ENCODE results near the gene PARVB.
A peak's percentile ranks its signal among the peaks of the same experiment; 100 is the strongest.

PARVB gene

GRCh38 chr22:44206330-44206645, 182.2 kb downstream of the PARVB start:
- no peak for DNase-seq (ENCODE audit: extremely low read depth, low read depth)
- TF ChIP-seq CTCF (IDR thresholded peaks at IDR 0.05; ENCODE audit: low read depth, low read length) = no peak

- no peak for DNase-seq (ENCODE audit: extremely low read depth, low read depth)
- no peak for TF ChIP-seq CTCF (IDR thresholded peaks at IDR 0.05; ENCODE audit: low read depth, low read length)
Measured at GRCh38 chr22:44206696-44207095, 182.6 kb downstream of the PARVB start.

- no peak for DNase-seq (ENCODE audit: extremely low read depth, low read depth)
- no peak for TF ChIP-seq CTCF (IDR thresholded peaks at IDR 0.05; ENCODE audit: low read depth, low read length)
Measured at GRCh38 chr22:44207173-44207980, 183.3 kb downstream of the PARVB start.

- TF ChIP-seq CTCF (IDR thresholded peaks at IDR 0.05; ENCODE audit: low read depth, low read length) = no peak
- no peak for DNase-seq (ENCODE audit: extremely low read depth, low read depth)
Measured at GRCh38 chr22:44207981-44208317, 183.8 kb downstream of the PARVB start.

GRCh38 chr22:44209343-44209742, 185.2 kb downstream of the PARVB start:
- no peak for TF ChIP-seq CTCF (IDR thresholded peaks at IDR 0.05; ENCODE audit: low read depth, low read length)
- no peak for DNase-seq (ENCODE audit: extremely low read depth, low read depth)

- peak; percentile 63 for DNase-seq (ENCODE audit: extremely low read depth, low read depth)
- no peak for TF ChIP-seq CTCF (IDR thresholded peaks at IDR 0.05; ENCODE audit: low read depth, low read length)
Measured at GRCh38 chr22:44210722-44211121, 186.6 kb downstream of the PARVB start.

- no peak for TF ChIP-seq CTCF (IDR thresholded peaks at IDR 0.05; ENCODE audit: low read depth, low read length)
- no peak for DNase-seq (ENCODE audit: extremely low read depth, low read depth)
Measured at GRCh38 chr22:44211256-44211945, 187.3 kb downstream of the PARVB start.
